HUES64 (cell line): Measurements from ENCODE around the gene CEP57L1.
"Not testable (repeated sequence)": the region's sequence is repeated elsewhere in the genome, so short reads cannot be mapped to it uniquely, and the experiment has no call there.

Source experiments
- H3K27ac ChIP-seq: 2 replicates; pipeline ENCODE4 v1.7.0; 2013; ENCODE audit warnings: low read depth, low read length, inconsistent platforms
- H3K27me3 ChIP-seq: 2 replicates; pipeline ENCODE4 v1.6.1; 2013; ENCODE audit warnings: mild to moderate bottlenecking, low read length; ENCODE audit not compliant: insufficient read depth
- H3K36me3 ChIP-seq: 2 replicates; pipeline ENCODE4 v1.6.1; 2013; ENCODE audit warnings: mild to moderate bottlenecking, low read length; ENCODE audit not compliant: insufficient read depth
- H3K4me1 ChIP-seq: 2 replicates; pipeline ENCODE4 v1.6.1; 2013; ENCODE audit warnings: mild to moderate bottlenecking, low read length, moderate library complexity; ENCODE audit not compliant: insufficient read depth
- H3K4me3 ChIP-seq: 2 replicates; pipeline ENCODE4 v1.5.1; 2013; ENCODE audit warnings: mild to moderate bottlenecking, low read length, moderate library complexity
- H3K9ac ChIP-seq: 2 replicates; pipeline ENCODE4 v1.6.1; 2013; ENCODE audit warnings: mild to moderate bottlenecking, low read depth, low read length
- H3K9me3 ChIP-seq: 2 replicates; pipeline ENCODE4 v1.6.1; 2013; ENCODE audit warnings: low read depth, low read length; ENCODE audit not compliant: insufficient read depth
- WGBS: fragments of 150-250, 120-280 bp; methylation state at CpG from one replicate; pipeline ENCODE4 v1.1.7; 2013; ENCODE audit warnings: missing lambda C conversion rate; 5-methylcytosine and 5-hydroxymethylcytosine counted together

Gene CEP57L1

GRCh38 chr6:109117346-109118035 is 22.2 kb downstream of the CEP57L1 start:
- H3K27ac ChIP-seq, result no peak overlapping the region
- no peaks in the 10 kb centered on the region for H3K36me3 ChIP-seq
- H3K27me3 ChIP-seq, result no peaks in the 10 kb centered on the region
- H3K4me1 ChIP-seq, result no peaks in the 10 kb centered on the region
- no peaks in the 10 kb centered on the region for H3K9me3 ChIP-seq
- H3K9ac ChIP-seq, result no peak overlapping the region
- 91% methylated on average over 5 of the region's 5 CpGs for WGBS
- no peak overlapping the region for H3K4me3 ChIP-seq

GRCh38 chr6:109118337-109118736 is 23.0 kb downstream of the CEP57L1 start:
- Histone ChIP-seq H3K4me3 (no peak overlapping the region), H3K36me3 (no peaks in the 10 kb centered on the region), H3K27ac (no peak overlapping the region), H3K27me3 (no peaks in the 10 kb centered on the region), H3K9ac (no peak overlapping the region), H3K9me3 (no peaks in the 10 kb centered on the region), H3K4me1 (no peaks in the 10 kb centered on the region)
- 80% methylated on average over 5 of the region's 5 CpGs for WGBS

- WGBS, result 86% methylated on average over 2 of the region's 3 CpGs
- Histone ChIP-seq H3K27me3 (no peaks in the 10 kb centered on the region), H3K36me3 (no peaks in the 10 kb centered on the region), H3K9ac (no peak overlapping the region), H3K4me1 (no peaks in the 10 kb centered on the region), H3K4me3 (no peak overlapping the region), H3K9me3 (no peaks in the 10 kb centered on the region), H3K27ac (no peak overlapping the region)
Observed at GRCh38 chr6:109118871-109119354, 23.6 kb downstream of the CEP57L1 start.

- no peak overlapping the region for H3K27ac ChIP-seq
- no peak overlapping the region for H3K4me3 ChIP-seq
- H3K27me3 ChIP-seq, result no peaks in the 10 kb centered on the region
- H3K9me3 ChIP-seq, result no peaks in the 10 kb centered on the region
- H3K4me1 ChIP-seq, result no peaks in the 10 kb centered on the region
- no peak overlapping the region for H3K9ac ChIP-seq
- no peaks in the 10 kb centered on the region for H3K36me3 ChIP-seq
Observed at GRCh38 chr6:109121411-109121810, 26.1 kb downstream of the CEP57L1 start.

- H3K9me3 ChIP-seq, result no peaks in the 10 kb centered on the region
- no peak overlapping the region for H3K27ac ChIP-seq
- no peaks in the 10 kb centered on the region for H3K4me1 ChIP-seq
- 93% methylated on average over 2 of the region's 2 CpGs for WGBS
- H3K4me3 ChIP-seq, result no peak overlapping the region
- no peak overlapping the region for H3K9ac ChIP-seq
- no peaks in the 10 kb centered on the region for H3K27me3 ChIP-seq
- no peaks in the 10 kb centered on the region for H3K36me3 ChIP-seq
Observed at GRCh38 chr6:109124219-109124618, 28.9 kb downstream of the CEP57L1 start.

- Histone ChIP-seq H3K36me3 (no peaks in the 10 kb centered on the region), H3K9me3 (no peaks in the 10 kb centered on the region), H3K27me3 (no peaks in the 10 kb centered on the region), H3K4me3 (no peak overlapping the region), H3K9ac (no peak overlapping the region), H3K4me1 (no peaks in the 10 kb centered on the region), H3K27ac (no peak overlapping the region)
- WGBS, result 89% methylated on average over 3 of the region's 3 CpGs
Observed at GRCh38 chr6:109125504-109125903, 30.2 kb downstream of the CEP57L1 start.

GRCh38 chr6:109130065-109130464 is 34.8 kb downstream of the CEP57L1 start:
- no peaks in the 10 kb centered on the region for H3K4me1 ChIP-seq
- WGBS, result 96% methylated on average over 3 of the region's 3 CpGs
- H3K36me3 ChIP-seq, result no peaks in the 10 kb centered on the region

GRCh38 chr6:109135600-109135999 is 40.3 kb downstream of the CEP57L1 start:
- 100% methylated on average over 1 of the region's 1 CpG for WGBS

More at GRCh38 chr6:109130065-109130464, 34.8 kb downstream of the CEP57L1 start:
- no peak overlapping the region for H3K4me3 ChIP-seq
- no peak overlapping the region for H3K9ac ChIP-seq
- H3K27me3 ChIP-seq, result no peaks in the 10 kb centered on the region
- no peaks in the 10 kb centered on the region for H3K9me3 ChIP-seq
- no peak overlapping the region for H3K27ac ChIP-seq

GRCh38 chr6:109136039-109136438 is 40.7 kb downstream of the CEP57L1 start:
- not testable (repeated sequence) for H3K36me3 ChIP-seq, H3K27me3 ChIP-seq, H3K4me3 ChIP-seq, H3K9ac ChIP-seq, H3K9me3 ChIP-seq, H3K27ac ChIP-seq, H3K4me1 ChIP-seq
- WGBS, result 93% methylated on average over 6 of the region's 6 CpGs

More at GRCh38 chr6:109135600-109135999, 40.3 kb downstream of the CEP57L1 start:
- not testable (repeated sequence) for H3K27me3 ChIP-seq, H3K9ac ChIP-seq, H3K4me3 ChIP-seq, H3K36me3 ChIP-seq, H3K4me1 ChIP-seq, H3K27ac ChIP-seq, H3K9me3 ChIP-seq

GRCh38 chr6:109136530-109136929 is 41.2 kb downstream of the CEP57L1 start:
- H3K27ac ChIP-seq, H3K4me1 ChIP-seq, H3K9ac ChIP-seq, H3K4me3 ChIP-seq, H3K27me3 ChIP-seq, H3K36me3 ChIP-seq, H3K9me3 ChIP-seq: not testable (repeated sequence)
- 96% methylated on average over 4 of the region's 6 CpGs for WGBS

- 95% methylated on average over 6 of the region's 6 CpGs for WGBS
Observed at GRCh38 chr6:109139109-109139508, 43.8 kb downstream of the CEP57L1 start.

GRCh38 chr6:109142067-109142466 is 46.8 kb downstream of the CEP57L1 start:
- not testable (repeated sequence) for H3K4me3 ChIP-seq, H3K27me3 ChIP-seq, H3K4me1 ChIP-seq, H3K36me3 ChIP-seq, H3K9me3 ChIP-seq, H3K27ac ChIP-seq, H3K9ac ChIP-seq

More at GRCh38 chr6:109139109-109139508, 43.8 kb downstream of the CEP57L1 start:
- no peaks in the 10 kb centered on the region for H3K27me3 ChIP-seq
- H3K9me3 ChIP-seq, result no peaks in the 10 kb centered on the region
- H3K4me3 ChIP-seq, result no peak overlapping the region
- no peaks in the 10 kb centered on the region for H3K4me1 ChIP-seq
- no peak overlapping the region for H3K27ac ChIP-seq
- no peaks in the 10 kb centered on the region for H3K36me3 ChIP-seq
- H3K9ac ChIP-seq, result no peak overlapping the region
